HepG2 (cell line): Measurements from ENCODE around the gene CST3. TPM values are rescaled to one million over a fixed set of nuclear protein-coding genes. Genes with fewer than 3 reads are reported as not detected.

Experiments used
- ATAD3A ChIP-seq: sonication (generic); formaldehyde crosslinking; IDR thresholded peaks from 2 replicates; pipeline ENCODE4 v1.4.0; 2020; ENCODE audit warnings: missing genetic modification reagents
- CBX1 ChIP-seq: IDR thresholded peaks from one replicate; pipeline ENCODE4 v1.6.1; 2016; ENCODE audit warnings: antibody characterized with exemption, low read depth
- GABPB1 ChIP-seq: IDR thresholded peaks from 2 replicates; pipeline ENCODE4 v1.6.1; 2016; ENCODE audit warnings: mild to moderate bottlenecking, missing genetic modification reagents, moderate library complexity, missing compliant biosample characterization
- HDAC2 ChIP-seq: sonication (generic); formaldehyde crosslinking; IDR thresholded peaks from 2 replicates; pipeline ENCODE4 v1.4.0; 2020; ENCODE audit warnings: missing genetic modification reagents
- HOXA7 ChIP-seq: sonication (generic); formaldehyde crosslinking; IDR thresholded peaks from 2 replicates; pipeline ENCODE4 v1.8.1; 2022; ENCODE audit warnings: mild to moderate bottlenecking, missing genetic modification reagents, moderate library complexity
- KLF16 ChIP-seq, 2 experiments: sonication (generic) in 1 of 2; formaldehyde crosslinking in 1 of 2; IDR thresholded peaks; 2 replicates each; pipeline versions ENCODE4 v1.6.1 to v1.8.0; 2016 to 2023; ENCODE audit warnings: missing genetic modification reagents in 2 of 2, missing compliant biosample characterization in 1 of 2
- MAFK ChIP-seq, 2 experiments: IDR thresholded peaks in 1 of 2; conservative IDR thresholded peaks in 1 of 2; 2 replicates each; pipeline ENCODE4 v1.6.1; 2011; ENCODE audit warnings: improper control_type of control experiment in 2 of 2, low read length in 2 of 2
- MIER2 ChIP-seq: IDR thresholded peaks from 2 replicates; pipeline ENCODE4 v1.6.1; 2016; ENCODE audit warnings: missing biosample characterization, missing genetic modification reagents
- NFAT5 ChIP-seq: sonication (generic); formaldehyde crosslinking; IDR thresholded peaks from 2 replicates; pipeline ENCODE4 v1.4.0; 2020; ENCODE audit warnings: missing genetic modification reagents
- PLSCR1 ChIP-seq: sonication (generic); formaldehyde crosslinking; IDR thresholded peaks from 2 replicates; pipeline ENCODE4 v1.5.0; 2020; ENCODE audit warnings: missing genetic modification reagents, mild to moderate bottlenecking, borderline replicate concordance
- POLR2AphosphoS2 ChIP-seq: IDR thresholded peaks from 2 replicates; pipeline ENCODE4 v1.6.1; 2011; ENCODE audit warnings: low read depth, low read length, improper control_type of control experiment
- SIN3B ChIP-seq: fragments of 150-350 bp; IDR thresholded peaks from 2 replicates; pipeline ENCODE4 v1.6.1; 2014; ENCODE audit warnings: low read length
- THRA ChIP-seq: sonication (generic); formaldehyde crosslinking; IDR thresholded peaks from 2 replicates; pipeline ENCODE4 v1.4.0; 2020; ENCODE audit warnings: missing genetic modification reagents, borderline replicate concordance
- TOPORS ChIP-seq: sonication (generic); formaldehyde crosslinking; IDR thresholded peaks from 2 replicates; pipeline ENCODE4 v1.8.0; 2023; ENCODE audit warnings: mild to moderate bottlenecking, missing genetic modification reagents
- ZBTB46 ChIP-seq: sonication (generic); formaldehyde crosslinking; IDR thresholded peaks from 2 replicates; pipeline ENCODE4 v1.4.0; 2020; ENCODE audit warnings: mild to moderate bottlenecking, missing genetic modification reagents, borderline replicate concordance
- ZNF280D ChIP-seq: sonication (generic); formaldehyde crosslinking; IDR thresholded peaks from 2 replicates; pipeline ENCODE4 v1.5.1; 2020; ENCODE audit warnings: mild to moderate bottlenecking, missing genetic modification reagents
- ZNF703 ChIP-seq: sonication (generic); formaldehyde crosslinking; IDR thresholded peaks from 2 replicates; pipeline ENCODE4 v1.5.1; 2020; ENCODE audit warnings: missing genetic modification reagents, mild to moderate bottlenecking, moderate library complexity, borderline replicate concordance
- ZNF761 ChIP-seq: sonication (generic); formaldehyde crosslinking; conservative IDR thresholded peaks from 2 replicates; pipeline ENCODE4 v1.4.0; 2020; ENCODE audit warnings: mild to moderate bottlenecking, missing genetic modification reagents
- polyA plus RNA-seq, 8 experiments: library from polyadenylated mRNA; depleted of rRNA in 3 of 8; stranded (reverse) in 7 of 8; unstranded in 1 of 8; fragments of >200 nt; fragmentation: Illumina TruSeq in 4 of 8; extraction: Trizol in 4 of 8; gene quantifications; 2 replicates each; pipeline versions ENCODE4 v1.2.1 to v1.2.3, GENCODE V29; 2011 to 2016; ENCODE audit warnings: low read depth in 4 of 8, missing spikeins in 1 of 8, mixed read lengths in 1 of 8; ENCODE audit not compliant: insufficient read depth in 1 of 8
- total RNA-seq, 5 experiments: library from RNA; depleted of rRNA; stranded (reverse); fragments of >200 nt; fragmentation: Illumina TruSeq; extraction: Trizol; gene quantifications; 2 replicates each; pipeline ENCODE4 v1.2.3, GENCODE V29; 2016; ENCODE audit warnings: low read depth in 1 of 5

The CST3 gene
- total and polyA plus RNA-seq, 2 of the 13 experiments (the other 11 are each of a cell fraction or from before 2014, with no cell fraction given), result 690 to 1,005 TPM

GRCh38 chr20:23639490-23639958, 1.8 kb upstream of the CST3 start (continued):
- 0 out of 2 replicates have a peak, but pooled peaks have one; percentile 67 for TF ChIP-seq ZNF280D (CRISPR knock-in tag)
- TF ChIP-seq HDAC2 (CRISPR knock-in tag), result peak; percentile 54
- no peak for TF ChIP-seq POLR2AphosphoS2
- TF ChIP-seq CBX1, result peak; percentile 39
- no peak for TF ChIP-seq ZBTB46 (CRISPR knock-in tag)
- no peak for TF ChIP-seq ZNF703 (CRISPR knock-in tag)
- no peak for TF ChIP-seq TOPORS (CRISPR knock-in tag)
- TF ChIP-seq MIER2, result no peak
- no peak for TF ChIP-seq HOXA7 (CRISPR knock-in tag)
- 0 out of 4 replicates have a peak, but pooled peaks of 1 of the 2 experiments have one; percentile 19 for TF ChIP-seq KLF16 (CRISPR knock-in tag; IDR thresholded peaks at IDR 0.05)
- TF ChIP-seq MAFK (conservative IDR thresholded peaks at IDR 0.05 in 1 of 2, IDR thresholded peaks at IDR 0.05 in 1 of 2; ENCODE audit: low read length in 2 of 2), result no peak
- TF ChIP-seq ZNF761, result no peak
- TF ChIP-seq SIN3B, result no peak
- peak; percentile 55 for TF ChIP-seq GABPB1
- no peak for TF ChIP-seq THRA (CRISPR knock-in tag)
- TF ChIP-seq ATAD3A (CRISPR knock-in tag), result no peak
- TF ChIP-seq NFAT5 (CRISPR knock-in tag), result no peak
- TF ChIP-seq PLSCR1 (CRISPR knock-in tag), result no peak
